HG03103 (cell line): Measurements from ENCODE around the gene SAG.

Experiments used
- ATAC-seq: cut with Tn5 transposase; IDR thresholded peaks from one replicate; pipeline ENCODE4 v1.9.1; 2021; ENCODE audit warnings: low read depth; ENCODE audit not compliant: unreplicated experiment

The SAG gene

DNA sequence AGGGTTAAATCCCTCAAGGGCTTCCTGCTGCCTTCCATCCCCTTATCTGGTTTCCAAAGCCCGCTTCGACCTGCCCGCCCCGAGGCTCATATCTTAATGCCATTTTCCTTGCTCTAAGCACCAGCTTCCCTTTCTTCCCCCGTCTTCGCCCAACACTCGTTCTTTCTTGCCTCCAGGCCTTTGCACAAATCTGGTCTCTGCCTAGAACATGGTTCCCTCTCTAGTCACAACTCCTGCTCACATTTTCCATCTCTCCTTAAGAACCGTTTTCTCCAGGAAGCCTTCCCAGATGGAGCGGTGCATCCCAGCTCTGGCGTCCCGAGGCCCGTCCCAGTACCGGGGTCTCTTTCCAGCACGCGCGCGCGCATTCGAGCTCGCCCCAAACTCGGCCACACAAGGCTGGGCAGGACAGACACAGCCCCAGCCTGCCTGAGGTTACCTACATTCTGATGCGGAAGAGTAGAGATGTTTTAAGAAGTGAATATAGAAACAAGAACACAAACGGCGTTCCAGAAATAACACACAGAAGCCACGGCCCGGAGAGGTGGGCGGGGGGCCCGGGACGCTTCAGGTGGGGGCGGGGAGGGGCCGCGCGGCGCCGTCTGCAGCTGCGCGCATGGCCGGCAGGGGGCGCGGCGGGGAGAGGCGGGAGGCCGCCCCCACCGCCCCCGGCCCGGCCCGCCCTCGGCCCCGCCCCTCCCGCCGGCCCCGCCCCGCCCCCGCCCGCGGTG lies 46.3 kb downstream of the SAG start, which contains the start of gene DGKD:
Gene DGKD (plus strand): TSS at position 726 of the 731 bp plus-strand sequence. CDS start 25 bp downstream, outside the sequence.
- ATAC-seq, result peak; percentile 56

DNA sequence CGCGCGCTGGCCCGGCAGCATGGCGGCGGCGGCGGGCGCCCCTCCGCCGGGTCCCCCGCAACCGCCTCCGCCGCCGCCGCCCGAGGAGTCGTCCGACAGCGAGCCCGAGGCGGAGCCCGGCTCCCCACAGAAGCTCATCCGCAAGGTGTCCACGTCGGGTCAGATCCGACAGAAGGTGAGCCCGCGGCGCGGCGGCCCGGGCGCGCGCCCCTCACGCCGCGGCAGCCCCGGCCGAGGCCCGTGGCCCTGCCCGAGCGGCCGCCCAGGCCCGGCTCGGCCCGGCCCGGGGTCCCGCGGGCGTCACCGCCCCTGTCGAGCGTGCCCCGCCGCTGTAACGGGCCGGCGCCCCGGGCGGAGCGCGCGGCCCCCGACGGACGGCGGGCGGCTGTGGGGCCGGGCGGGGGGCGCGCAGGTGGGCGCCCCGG lies 46.9 kb downstream of the SAG start:
- ATAC-seq, result peak; percentile 9

DNA sequence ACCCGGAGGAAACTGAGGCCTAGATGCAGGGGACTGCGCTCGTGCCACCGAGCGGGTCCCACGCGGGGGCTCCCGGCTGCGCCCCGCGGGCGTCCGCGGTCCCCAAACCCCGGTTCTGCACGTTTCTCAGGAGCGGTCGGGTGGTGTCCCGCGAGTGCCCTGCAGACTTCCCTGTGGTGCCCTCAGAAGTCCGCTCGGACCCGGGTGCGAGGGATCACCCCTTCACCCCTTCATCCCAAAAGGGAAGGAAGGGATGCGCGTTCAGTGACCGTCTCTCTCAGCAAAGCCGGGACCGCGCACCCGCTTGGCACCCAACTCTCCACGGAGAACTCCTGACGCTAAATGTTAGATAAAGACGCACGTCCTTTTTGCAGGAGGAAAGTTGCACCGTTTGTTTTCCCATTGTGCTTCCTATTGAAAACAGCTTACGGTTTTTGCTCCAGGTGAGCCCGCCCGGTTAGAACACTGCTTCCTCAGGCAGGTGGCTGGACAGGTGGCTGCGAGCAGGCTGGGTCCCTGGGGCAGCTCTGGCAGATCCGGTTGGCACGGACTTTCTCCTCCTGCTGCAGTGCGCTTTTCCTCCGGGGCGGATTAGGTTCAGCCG lies 47.5 kb downstream of the SAG start:
- ATAC-seq, result no peak

DNA sequence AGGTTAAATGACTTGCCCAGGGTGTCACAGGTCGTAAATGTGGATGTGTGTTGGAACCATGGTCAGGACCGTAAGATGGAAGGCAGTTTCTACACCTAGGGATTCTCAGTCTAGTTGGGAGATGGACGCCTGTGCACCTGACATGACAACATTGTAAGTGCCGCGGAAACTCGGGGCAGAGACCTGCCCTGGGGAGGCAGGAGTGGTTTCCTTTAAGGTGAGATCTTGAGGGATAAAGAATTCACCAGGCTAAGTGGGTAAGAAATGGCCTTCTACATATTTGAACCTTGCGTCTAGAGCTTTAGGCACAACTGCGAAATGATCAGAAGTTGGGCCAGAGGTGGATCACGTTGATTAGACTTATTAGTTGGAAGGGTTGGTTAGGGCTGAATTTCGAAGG lies 48.3 kb downstream of the SAG start:
- no peak for ATAC-seq

DNA sequence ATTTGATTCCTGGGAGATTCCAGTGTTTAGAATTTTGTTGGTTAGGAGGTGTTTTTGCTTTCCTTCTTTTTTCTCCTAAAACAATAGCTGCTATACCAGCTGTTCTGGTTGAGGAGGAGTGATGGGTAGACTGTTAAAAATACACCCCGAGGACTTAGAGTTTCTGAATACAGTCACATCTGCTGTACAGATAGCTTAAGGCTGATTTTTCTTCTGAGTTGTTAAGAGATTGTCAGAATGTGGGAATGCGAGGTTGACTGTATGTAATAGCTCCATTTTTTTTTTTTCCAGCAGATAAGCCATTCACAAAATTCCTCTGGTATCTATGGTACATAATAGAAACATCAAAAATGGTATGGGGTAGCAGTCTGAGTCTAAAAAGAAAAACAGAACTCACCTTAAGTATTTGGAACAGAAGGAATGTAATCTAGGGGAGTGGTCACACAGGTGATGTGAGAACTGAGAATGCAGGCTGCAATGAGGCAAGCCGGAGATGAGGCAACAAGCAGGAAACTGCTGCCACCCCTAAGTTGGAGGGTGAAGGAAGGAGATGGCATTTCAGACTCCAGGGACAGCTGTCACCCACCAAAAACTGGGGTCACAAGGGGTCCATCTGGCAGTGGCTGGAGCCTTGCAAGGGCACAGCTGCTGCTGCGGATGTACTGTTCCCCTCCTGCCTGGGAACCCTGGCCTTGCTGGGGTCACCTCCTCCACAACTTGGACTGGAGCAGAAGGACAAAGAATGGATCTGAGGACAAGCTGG lies 49.1 kb downstream of the SAG start:
- no peak for ATAC-seq

DNA sequence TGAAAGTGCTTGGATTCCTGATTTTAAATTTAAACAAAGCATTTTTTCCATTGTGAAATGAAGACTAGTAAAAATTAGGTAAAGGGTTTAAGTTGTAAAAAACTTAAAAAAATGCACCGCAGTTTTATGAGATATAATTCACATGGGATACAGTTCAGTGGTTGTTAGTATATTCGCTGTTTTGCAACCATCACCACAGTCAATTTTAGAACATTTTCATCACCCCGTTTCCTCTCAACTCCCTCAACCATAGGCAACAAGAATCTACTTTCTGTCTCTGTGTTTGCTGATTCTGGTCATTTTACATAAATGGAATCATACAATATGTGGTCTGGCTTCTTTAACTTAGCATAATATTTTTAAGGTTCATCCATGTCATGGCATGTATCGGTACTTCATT lies 50.7 kb downstream of the SAG start:
- ATAC-seq, result no peak

DNA sequence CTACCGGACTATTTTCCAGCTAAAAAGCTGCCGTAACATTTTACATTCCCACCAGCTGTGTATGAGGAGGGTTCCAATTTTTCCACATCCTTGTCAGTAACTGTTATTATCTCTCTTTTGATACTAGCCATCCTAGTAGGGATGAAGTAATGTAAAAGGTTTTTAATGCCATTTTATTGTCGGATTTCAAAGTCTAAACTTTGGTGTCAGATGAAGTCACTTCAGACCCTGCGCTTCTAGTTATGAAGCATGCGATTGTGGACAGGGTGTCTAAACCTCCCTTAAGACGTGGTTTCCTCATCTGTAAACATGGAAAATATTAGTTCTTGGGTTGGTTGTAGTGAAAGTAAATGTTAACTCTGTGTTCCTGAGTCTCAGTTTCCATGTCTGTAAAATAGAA lies 51.3 kb downstream of the SAG start:
- ATAC-seq, result no peak

DNA sequence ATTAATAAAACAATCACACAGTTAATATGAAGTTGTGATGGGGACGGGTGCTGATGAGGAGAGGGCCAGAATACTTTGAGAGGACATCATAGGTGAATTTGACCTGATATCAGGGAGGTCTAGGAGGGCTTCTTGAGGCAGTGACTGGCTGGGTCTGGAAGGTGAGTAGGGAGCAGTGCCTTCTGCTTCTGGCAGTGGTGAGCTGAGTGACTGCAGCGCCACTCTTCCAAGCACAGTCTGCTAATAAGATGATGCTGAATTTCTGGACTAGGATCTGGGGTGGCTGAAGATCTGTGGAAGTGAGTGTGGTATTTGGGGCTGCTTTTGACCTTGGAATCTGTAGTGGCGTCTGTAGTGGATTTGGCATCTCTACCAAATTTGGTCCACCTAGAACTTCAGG lies 52.2 kb downstream of the SAG start:
- ATAC-seq, result no peak

DNA sequence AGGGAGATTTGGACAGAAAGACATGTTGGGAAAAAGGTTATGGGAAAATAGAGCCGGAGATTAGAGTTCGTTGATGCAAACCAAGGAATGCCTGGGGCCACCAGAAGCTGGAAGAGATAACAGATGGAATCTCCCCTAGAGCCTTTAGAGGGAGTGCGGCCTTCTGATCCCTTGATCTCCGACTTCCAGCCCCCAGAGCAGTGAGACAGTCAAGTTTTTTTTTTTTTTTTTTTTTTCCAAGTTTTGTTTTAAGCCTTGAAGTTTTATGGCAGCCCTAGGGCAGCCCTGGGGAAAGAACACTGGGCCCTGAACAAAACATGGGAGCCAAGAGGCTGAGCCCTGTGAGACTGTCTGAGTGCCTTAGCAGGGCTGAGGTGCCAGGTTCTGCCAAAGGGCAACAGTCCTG lies 53.2 kb downstream of the SAG start:
- ATAC-seq, result no peak

DNA sequence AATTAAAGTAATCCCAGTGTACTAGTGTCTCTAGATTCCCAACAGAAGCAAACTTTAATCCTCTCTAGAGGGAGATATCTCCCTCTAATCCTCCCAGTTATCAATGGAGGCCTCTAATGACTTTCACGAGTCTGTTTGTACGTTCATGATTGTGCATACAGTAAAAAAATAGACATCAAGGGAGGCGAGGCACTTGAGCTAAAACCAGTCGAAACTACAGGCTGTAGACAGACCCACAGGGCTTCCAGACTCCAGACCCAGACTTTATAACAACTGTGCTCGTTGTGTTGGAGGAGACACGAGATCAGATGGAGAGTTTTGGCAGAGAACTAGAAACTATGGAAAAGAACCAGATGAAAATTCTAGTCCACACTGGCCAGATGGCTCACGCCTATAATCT lies 53.7 kb downstream of the SAG start:
- ATAC-seq, result no peak

DNA sequence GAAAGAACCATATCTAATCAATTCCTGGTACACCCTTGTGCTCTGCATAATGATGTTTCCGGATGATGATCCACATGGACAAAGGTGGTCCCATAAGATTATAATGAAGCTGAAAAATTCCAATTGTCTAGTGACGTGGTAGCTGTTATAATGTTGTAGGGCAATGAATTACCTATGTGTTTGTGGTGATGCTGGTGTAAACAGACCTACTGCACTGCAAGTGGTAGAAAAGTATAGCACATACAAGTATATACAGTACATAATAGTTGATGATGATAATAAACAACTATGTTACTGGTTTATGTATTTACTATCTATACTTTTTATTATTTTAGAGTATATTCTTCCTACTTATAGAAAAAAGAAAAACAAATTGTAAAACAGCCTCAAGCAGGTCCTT lies 55.1 kb downstream of the SAG start:
- ATAC-seq, result no peak

DNA sequence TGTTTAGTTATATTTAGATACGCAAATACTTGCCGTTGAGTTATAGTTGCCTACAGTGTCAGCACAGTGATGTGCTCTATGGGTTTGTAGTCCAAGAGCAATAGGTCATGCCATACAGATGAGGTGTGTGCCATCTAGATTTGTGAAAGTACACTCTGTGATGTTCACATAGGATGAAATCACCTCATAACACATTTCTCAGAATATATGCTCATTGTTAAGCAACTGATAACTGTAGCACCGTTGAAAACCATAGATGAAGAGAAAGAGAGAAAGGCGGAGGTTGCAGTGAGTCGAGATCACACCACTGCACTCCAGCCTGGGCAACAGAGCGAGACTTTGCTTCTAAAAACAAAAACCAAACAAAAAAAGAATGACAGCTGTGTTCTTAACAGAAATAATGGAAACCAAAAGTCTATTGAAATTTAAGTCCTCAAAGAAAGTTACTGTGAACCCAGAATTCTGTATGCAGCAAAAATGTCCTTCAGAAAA lies 56.2 kb downstream of the SAG start:
- no peak for ATAC-seq

DNA sequence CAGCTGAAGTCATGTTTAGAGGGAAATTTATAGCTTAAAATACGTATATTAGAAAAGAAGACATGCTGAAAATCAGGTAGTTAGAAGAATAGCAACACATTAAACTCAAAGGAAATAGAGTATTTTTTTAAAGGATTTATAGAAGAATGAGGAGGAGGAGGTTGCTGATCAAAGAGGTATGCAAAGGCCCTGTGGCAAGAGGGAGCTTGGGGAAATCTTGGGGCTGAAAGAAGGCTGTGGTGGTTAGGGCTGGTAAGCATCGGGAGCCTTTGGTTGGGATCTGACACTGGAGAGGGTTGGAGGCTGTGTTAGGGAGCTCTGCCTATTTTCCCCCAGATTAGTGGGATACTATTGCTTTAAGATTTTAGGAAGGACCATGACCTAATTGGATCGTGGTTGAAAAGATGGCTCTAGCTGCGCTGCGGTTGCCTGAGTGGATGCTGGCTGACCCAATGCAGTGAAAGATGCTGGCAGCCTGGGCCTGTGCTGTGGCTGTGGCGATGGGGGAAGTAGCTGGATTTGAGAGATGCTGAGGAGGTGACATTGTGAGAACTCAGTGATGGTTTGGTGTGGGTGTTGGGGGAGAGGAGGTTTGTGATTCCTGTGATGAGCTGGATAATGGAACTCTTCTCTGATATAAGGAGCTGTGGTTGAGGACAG lies 58.4 kb downstream of the SAG start:
- ATAC-seq, result no peak

DNA sequence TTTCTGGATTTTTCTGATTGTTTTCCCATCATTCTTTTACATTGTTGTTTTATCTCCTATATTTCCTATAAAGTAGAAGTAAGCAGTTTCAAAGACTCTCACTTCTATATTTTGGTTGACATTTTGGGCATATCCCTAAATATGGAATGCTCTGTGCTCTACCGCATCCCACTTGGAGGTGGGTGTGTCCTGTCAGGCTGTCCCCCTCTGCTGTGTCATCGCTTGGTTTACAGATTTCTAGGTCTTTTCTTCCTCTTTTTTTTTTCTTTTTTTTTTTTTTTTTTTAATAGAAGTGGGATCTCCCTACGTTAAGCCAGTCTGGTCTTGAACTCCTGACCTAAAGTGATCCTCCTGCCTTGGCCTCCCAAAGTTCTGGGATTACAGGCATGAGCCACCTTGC lies 60.0 kb downstream of the SAG start:
- ATAC-seq, result no peak

DNA sequence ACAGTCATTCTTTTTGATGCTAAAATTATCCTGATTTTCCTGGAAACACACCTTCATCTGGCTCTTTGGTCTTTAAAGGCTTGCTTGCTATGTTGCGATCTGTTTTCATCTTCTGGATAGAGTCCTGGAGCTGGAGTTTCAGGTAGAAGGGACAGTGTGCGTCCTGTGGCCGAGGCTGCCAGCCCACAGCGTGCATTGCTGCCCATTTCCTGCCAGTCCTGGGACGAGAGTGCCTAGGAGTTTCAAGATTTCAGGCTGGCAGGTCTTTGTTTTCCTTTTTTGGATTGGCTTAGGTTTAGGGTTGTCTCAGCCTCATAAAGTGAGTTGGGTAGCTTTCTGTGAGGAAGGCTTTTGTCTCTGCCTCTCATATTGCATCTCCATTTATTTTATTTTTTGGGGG lies 61.1 kb downstream of the SAG start:
- no peak for ATAC-seq

DNA sequence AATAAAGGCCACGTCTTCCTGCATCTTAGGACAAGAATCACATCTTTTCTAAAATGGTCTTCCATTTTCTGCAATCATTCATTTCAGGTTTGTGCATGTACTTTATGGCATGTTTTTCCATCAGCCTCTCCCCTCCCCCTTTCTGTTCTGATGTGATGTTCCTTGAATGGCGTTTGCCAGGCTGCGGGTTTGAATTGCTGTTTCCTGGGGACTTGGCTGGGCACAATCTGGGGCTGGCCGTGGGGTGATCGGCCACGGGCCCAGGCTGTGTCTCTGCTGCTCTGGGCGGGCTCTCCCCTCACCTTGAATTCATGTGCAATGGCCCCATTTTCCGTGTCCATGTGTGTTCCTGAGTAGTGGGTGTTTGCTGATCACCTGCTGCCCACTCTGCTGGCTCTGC lies 61.8 kb downstream of the SAG start:
- no peak for ATAC-seq

DNA sequence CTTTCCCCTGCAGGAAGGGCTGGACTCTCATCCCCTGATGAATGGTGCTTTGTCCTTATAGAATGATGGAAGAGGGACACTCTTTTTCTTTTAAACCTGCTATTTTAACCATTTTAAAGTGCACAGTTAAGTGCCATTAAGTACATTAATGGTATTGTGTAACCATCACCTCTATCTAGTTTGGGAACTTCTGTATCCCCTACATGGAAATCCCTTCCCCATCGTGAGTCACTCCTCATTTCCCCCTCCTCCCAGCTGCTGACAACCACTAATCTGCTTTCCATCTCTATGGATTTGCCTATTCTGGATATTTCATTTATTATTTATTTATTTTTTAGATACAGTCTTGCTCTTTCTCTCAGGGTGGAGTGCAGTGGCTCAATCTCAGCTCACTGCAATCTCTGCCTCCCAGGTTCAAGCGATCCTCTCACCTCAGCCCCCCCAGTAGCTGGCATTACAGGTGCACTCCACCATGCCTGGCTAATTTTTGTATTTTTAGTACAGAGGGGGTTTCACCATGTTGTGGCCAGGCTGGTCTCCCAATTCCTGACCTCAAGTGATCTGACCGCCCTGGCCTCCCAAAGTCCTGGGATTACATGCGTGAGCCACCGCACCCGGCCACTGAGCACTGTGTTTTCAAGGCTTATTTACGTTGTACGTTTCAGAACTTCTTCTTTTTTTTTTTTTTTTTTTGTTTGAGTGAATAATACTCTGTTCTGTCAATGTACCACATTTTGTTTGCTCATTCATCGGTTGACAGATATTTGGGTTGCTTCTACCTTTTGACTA lies 62.5 kb downstream of the SAG start:
- ATAC-seq, result no peak

DNA sequence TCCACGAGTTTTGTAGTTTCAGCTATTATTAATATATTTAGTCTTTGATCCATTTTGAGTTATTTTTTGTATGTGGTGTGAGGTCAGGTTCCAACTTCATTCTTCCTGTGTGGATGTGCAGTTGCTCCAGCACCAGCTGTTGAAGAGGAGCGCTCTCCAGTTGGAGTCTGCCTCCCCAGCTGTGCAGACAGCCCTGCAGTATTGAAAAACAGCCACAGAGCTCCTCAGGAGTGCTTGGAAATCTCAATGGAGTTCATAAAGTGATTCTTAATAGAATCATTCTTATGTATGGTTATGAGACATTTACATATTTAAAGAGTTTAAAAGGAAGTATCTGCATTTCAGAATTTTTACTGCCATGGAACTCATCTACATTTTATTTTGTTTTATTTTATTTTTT lies 64.0 kb downstream of the SAG start:
- ATAC-seq, result no peak

DNA sequence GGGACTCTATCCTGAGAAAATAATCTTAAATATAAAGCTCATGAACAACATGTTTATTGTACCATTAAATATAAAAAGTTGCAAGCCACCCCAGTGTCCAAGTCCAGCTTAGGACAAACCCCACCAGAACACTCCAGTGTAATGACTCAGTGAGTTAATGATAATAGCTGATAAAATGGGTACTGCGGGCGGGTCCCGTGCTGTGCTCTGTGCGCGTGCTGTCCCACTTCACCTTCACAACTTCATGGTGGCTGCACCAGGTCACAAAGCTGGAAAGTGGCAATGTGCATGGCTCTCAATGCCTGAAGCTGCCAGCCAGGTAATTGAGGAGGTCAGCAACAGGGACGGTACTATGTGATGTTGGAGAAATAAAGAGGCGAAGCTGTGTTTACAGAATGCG lies 65.2 kb downstream of the SAG start:
- no peak for ATAC-seq

DNA sequence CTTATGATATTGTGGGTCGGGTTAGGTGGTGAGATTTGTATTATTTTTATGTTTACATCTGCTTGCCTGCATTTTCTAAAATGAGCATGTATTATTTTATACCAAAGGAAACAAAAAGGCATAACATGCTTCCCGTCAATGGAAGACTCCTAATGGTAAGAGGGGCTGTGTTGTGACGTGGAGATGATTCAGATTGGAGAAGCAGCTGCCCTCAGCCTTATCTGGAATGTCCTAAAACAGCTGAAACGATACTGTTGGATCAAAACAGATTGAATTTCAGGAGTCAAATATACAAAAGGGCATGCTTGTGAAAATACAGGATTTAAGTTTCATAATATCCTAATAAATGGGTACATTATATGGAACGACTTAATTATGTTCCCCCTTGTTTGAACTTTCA lies 65.7 kb downstream of the SAG start:
- no peak for ATAC-seq
